Endothelial cell of umbilical vein (primary cell): ENCODE data around the gene OCA2. TPM values are rescaled to one million over a fixed set of nuclear protein-coding genes. Genes with fewer than 3 reads are reported as not detected.

Experiments used
- BruUV-seq: library from RNA; stranded (reverse); fragments of 400-500 nt; replicated peaks from 2 replicates; lab custom pipeline; 2021; lab: Mats Ljungman, UMichigan
- CTCF ChIA-PET: fragments of 300-600, 350-600 bp; sonication (Branson Sonifier 250); formaldehyde crosslinking; loops from one replicate; lab custom pipeline; 2021; ENCODE audit warnings: antibody characterized with exemption, inconsistent platforms; lab: Charles Lee
- POLR2A ChIA-PET: fragments of 300-600, 350-600 bp; sonication (Branson Sonifier 250); formaldehyde crosslinking; loops from one replicate; lab custom pipeline; 2021; ENCODE audit warnings: antibody characterized with exemption, inconsistent platforms; lab: Charles Lee
- DNase-seq: peaks from one replicate; pipeline ENCODE4 v3.0.0-alpha.2; 2011; ENCODE audit warnings: low read depth, low spot score
- FAIRE-seq: peaks from 2 replicates; lab custom pipeline; 2011; peaks lifted over from hg19 to GRCh38; lab: Jason Lieb, UNC
- H2AFZ ChIP-seq: 2 replicates; pipeline ENCODE4 v1.6.0; 2012; ENCODE audit warnings: low read depth, low read length, control low read depth, inconsistent platforms
- H3K27ac ChIP-seq: 2 replicates; pipeline ENCODE4 v1.5.1; 2011; ENCODE audit warnings: low read depth, mild to moderate bottlenecking, control low read depth, low read length, moderate library complexity; ENCODE audit not compliant: insufficient read depth
- H3K27me3 ChIP-seq, 2 experiments: 2 replicates each; pipeline versions ENCODE4 v1.6.0 to v1.6.1; 2011; ENCODE audit warnings: low read length in 2 of 2, mixed read lengths in 1 of 2; ENCODE audit not compliant: control insufficient read depth in 2 of 2, insufficient read depth in 2 of 2
- H3K36me3 ChIP-seq, 2 experiments: 2 replicates in 1 of 2; 3 replicates in 1 of 2; pipeline ENCODE4 v1.5.1; 2011; ENCODE audit warnings: low read length in 2 of 2, mild to moderate bottlenecking in 1 of 2, moderate library complexity in 1 of 2; ENCODE audit not compliant: control insufficient read depth in 2 of 2, insufficient read depth in 2 of 2; ENCODE audit errors: extremely low read depth in 1 of 2
- H3K4me1 ChIP-seq: 3 replicates; pipeline ENCODE4 v1.5.1; 2011; ENCODE audit warnings: mild to moderate bottlenecking, low read length; ENCODE audit not compliant: control insufficient read depth, insufficient read depth; ENCODE audit errors: extremely low read depth
- H3K4me2 ChIP-seq: 2 replicates; pipeline ENCODE4 v1.6.1; 2011; ENCODE audit warnings: low read length, control low read depth, mixed read lengths; ENCODE audit not compliant: insufficient read depth
- H3K4me3 ChIP-seq, 3 experiments: fragments of 200-600 bp in 1 of 3; sonication (generic), shearing (Covaris generic) in 1 of 3; replicated peaks in 1 of 3; 2 replicates each; pipeline ENCODE4 v1.5.1; 2011 to 2016; ENCODE audit warnings: control low read depth in 3 of 3, low read length in 3 of 3, mild to moderate bottlenecking in 2 of 3, inconsistent platforms in 1 of 3, low read depth in 1 of 3, moderate library complexity in 1 of 3; ENCODE audit not compliant: insufficient read depth in 1 of 3
- H3K79me2 ChIP-seq: 2 replicates; pipeline ENCODE4 v1.6.0; 2012; ENCODE audit warnings: low read length, inconsistent platforms; ENCODE audit not compliant: control insufficient read depth, insufficient read depth
- H3K9ac ChIP-seq: replicated peaks from 2 replicates; pipeline ENCODE3; 2011; ENCODE audit warnings: low read length, control low read depth; ENCODE audit not compliant: insufficient read depth; ENCODE audit errors: extremely low read depth
- H3K9me1 ChIP-seq: replicated peaks from 3 replicates; pipeline ENCODE4 v1.6.0; 2011; ENCODE audit warnings: mild to moderate bottlenecking, low read length; ENCODE audit not compliant: control insufficient read depth, insufficient read depth; ENCODE audit errors: extremely low read depth
- H3K9me3 ChIP-seq: replicated peaks from 2 replicates; pipeline ENCODE4 v1.5.1; 2012; ENCODE audit warnings: low read length, inconsistent platforms; ENCODE audit not compliant: control insufficient read depth, insufficient read depth
- H4K20me1 ChIP-seq: replicated peaks from 2 replicates; pipeline ENCODE3; 2011; ENCODE audit warnings: mild to moderate bottlenecking, low read length; ENCODE audit not compliant: control insufficient read depth, insufficient read depth; ENCODE audit errors: extremely low read depth
- EZH2 ChIP-seq: IDR thresholded peaks from 2 replicates; pipeline ENCODE4 v1.6.1; 2012; ENCODE audit warnings: borderline replicate concordance, low read depth, mild to moderate bottlenecking, moderate library complexity, low read length, inconsistent platforms; ENCODE audit not compliant: severe bottlenecking
- FOS ChIP-seq: IDR thresholded peaks from 2 replicates; pipeline ENCODE4 v1.6.1; 2011; ENCODE audit warnings: mild to moderate bottlenecking, low read length, moderate library complexity, borderline replicate concordance; ENCODE audit not compliant: insufficient read depth
- GATA2 ChIP-seq: IDR thresholded peaks from 2 replicates; pipeline ENCODE4 v1.7.0; 2011; ENCODE audit warnings: low read depth, mild to moderate bottlenecking, moderate library complexity, mixed read lengths, low read length; ENCODE audit not compliant: insufficient read length, insufficient read depth
- JUN ChIP-seq: IDR thresholded peaks from 2 replicates; pipeline ENCODE4 v1.6.1; 2011; ENCODE audit warnings: borderline replicate concordance, low read depth; ENCODE audit not compliant: insufficient read length, insufficient read depth
- MYC ChIP-seq: IDR thresholded peaks from one replicate; pipeline ENCODE4 v1.6.1; 2011; ENCODE audit warnings: mild to moderate bottlenecking, low read depth, low read length
- POLR2A ChIP-seq: IDR thresholded peaks from 2 replicates; pipeline ENCODE4 v1.6.1; 2012; ENCODE audit warnings: low read depth, mild to moderate bottlenecking, control low read depth, low read length
- POLR2AphosphoS5 ChIP-seq: IDR thresholded peaks from 2 replicates; pipeline ENCODE4 v1.6.1; 2012; ENCODE audit warnings: low read depth, mild to moderate bottlenecking, control low read depth, low read length, moderate library complexity; ENCODE audit not compliant: insufficient read depth
- dilution Hi-C: fragments of 300-500 bp; cut with MboI; formaldehyde crosslinking; loops from one replicate; pipeline ENCODE4 v1.15.0; 2019; ENCODE audit warnings: low sequenced_read_pairs; ENCODE audit not compliant: extremely low pct_ligation_motif_present
- intact Hi-C: fragments of 100-400 bp; cut with micrococcal nuclease; formaldehyde crosslinking; loops from one replicate; pipeline ENCODE4 v1.10.0; 2022
- polyA plus RNA-seq, 4 experiments: library from polyadenylated mRNA; depleted of rRNA in 3 of 4; stranded (reverse) in 3 of 4; unstranded in 1 of 4; fragments of >200 nt; gene quantifications; 2 replicates each; pipeline versions ENCODE4 v1.2.1 to v1.2.3, GENCODE V29; 2011 to 2012; ENCODE audit warnings: missing spikeins in 1 of 4
- total RNA-seq: library from RNA; stranded (reverse); gene quantifications from 2 replicates; pipeline ENCODE4 v1.2.3, GENCODE V29; 2021
- TF ChIP-seq, protein P1 (sequence below): IDR thresholded peaks from 2 replicates; pipeline ENCODE4 v1.6.1; 2011; ENCODE audit not compliant: insufficient read depth, insufficient read length
- TF ChIP-seq, protein P2 (sequence below), 2 donors: IDR thresholded peaks; 1 replicate in 1 of 2; 2 replicates in 1 of 2; pipeline ENCODE4 v1.5.1; 2011; ENCODE audit warnings: low read length in 2 of 2, mild to moderate bottlenecking in 2 of 2, moderate library complexity in 2 of 2, control low read depth in 1 of 2, inconsistent platforms in 1 of 2, low read depth in 1 of 2; ENCODE audit not compliant: insufficient read depth in 1 of 2; ENCODE audit errors: extremely low read depth in 1 of 2

The OCA2 gene
- total and polyA plus RNA-seq, 2 donors (not counting 3 experiments of a cell fraction or from before 2014, with no cell fraction given), result not detected

DNA sequence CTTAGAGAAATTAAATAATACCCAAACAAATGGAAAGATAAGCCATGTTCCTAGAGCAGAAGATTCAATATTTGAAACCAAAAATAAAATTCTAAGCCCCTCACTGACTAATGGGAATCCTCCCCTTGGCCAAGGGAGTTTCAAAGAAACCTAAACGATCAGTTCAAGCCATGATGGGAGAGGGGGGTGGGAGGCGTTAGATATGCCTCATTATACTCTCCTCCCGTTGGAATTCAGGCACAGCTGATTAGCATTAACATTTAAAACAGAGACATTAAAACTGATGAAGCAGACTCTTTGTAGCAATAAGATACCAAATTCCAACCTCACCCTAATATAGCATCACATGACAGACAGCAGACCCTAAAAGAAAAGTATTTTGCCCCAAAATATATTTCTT, 32.9 kb downstream of the OCA2 start:
- Histone ChIP-seq H3K9ac (no peak overlapping the region), H3K4me3 (no peak overlapping the region), H3K4me2 (no peak overlapping the region), H3K4me1 (no peaks in the 10 kb centered on the region), H3K36me3 (no peaks in the 10 kb centered on the region), H2AFZ (no peak overlapping the region), H3K27me3 (no peaks in the 10 kb centered on the region), H3K9me1 (no peaks in the 10 kb centered on the region), H3K27ac (no peak overlapping the region), H3K9me3 (no peaks in the 10 kb centered on the region), H4K20me1 (no peaks in the 10 kb centered on the region), H3K79me2 (no peaks in the 10 kb centered on the region)
- TF ChIP-seq FOS (no peak), MYC (no peak), JUN (no peak), EZH2 (no peak), POLR2AphosphoS5 (no peak), POLR2A (no peak), GATA2 (no peak)
- TF ChIP-seq, protein P1, sequence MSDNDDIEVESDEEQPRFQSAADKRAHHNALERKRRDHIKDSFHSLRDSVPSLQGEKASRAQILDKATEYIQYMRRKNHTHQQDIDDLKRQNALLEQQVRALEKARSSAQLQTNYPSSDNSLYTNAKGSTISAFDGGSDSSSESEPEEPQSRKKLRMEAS, result no peak
- TF ChIP-seq, protein P2, sequence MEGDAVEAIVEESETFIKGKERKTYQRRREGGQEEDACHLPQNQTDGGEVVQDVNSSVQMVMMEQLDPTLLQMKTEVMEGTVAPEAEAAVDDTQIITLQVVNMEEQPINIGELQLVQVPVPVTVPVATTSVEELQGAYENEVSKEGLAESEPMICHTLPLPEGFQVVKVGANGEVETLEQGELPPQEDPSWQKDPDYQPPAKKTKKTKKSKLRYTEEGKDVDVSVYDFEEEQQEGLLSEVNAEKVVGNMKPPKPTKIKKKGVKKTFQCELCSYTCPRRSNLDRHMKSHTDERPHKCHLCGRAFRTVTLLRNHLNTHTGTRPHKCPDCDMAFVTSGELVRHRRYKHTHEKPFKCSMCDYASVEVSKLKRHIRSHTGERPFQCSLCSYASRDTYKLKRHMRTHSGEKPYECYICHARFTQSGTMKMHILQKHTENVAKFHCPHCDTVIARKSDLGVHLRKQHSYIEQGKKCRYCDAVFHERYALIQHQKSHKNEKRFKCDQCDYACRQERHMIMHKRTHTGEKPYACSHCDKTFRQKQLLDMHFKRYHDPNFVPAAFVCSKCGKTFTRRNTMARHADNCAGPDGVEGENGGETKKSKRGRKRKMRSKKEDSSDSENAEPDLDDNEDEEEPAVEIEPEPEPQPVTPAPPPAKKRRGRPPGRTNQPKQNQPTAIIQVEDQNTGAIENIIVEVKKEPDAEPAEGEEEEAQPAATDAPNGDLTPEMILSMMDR (IDR thresholded peaks at IDR 0.05; ENCODE audit: extremely low read depth in 1 of 2, insufficient read depth in 1 of 2, low read depth in 1 of 2, low read length in 2 of 2), result no peak
- dilution Hi-C loops, result no loop called here
- FAIRE-seq, result no peak
- no peak for DNase-seq
- no TSS peak for BruUV-seq
- CTCF ChIA-PET, result no interaction called here
- POLR2A ChIA-PET, result no interaction called here
- intact Hi-C loops, result no loop called here
